Smooth muscle cell (in vitro differentiated cells): Measurements from ENCODE around the gene ITGA6. TPM values are rescaled to one million over a fixed set of nuclear protein-coding genes. Genes with fewer than 3 reads are reported as not detected.

ENCODE experiments used
- DNase-seq: peaks from one replicate; lab custom pipeline; 2025; ENCODE audit not compliant: unreplicated experiment; lab: John Stamatoyannopoulos, UW
- H2AFZ ChIP-seq: fragments of 200-600 bp; sonication (generic); 2 replicates; pipeline ENCODE4 v1.6.0; 2016; ENCODE audit warnings: antibody characterized with exemption, low read depth, mild to moderate bottlenecking
- H3F3A ChIP-seq: fragments of 200-600 bp; sonication (generic); 2 replicates; pipeline ENCODE4 v1.6.0; 2017; ENCODE audit warnings: antibody characterized with exemption, low read depth
- H3K27ac ChIP-seq: fragments of 200-600 bp; sonication (generic); 2 replicates; pipeline ENCODE4 v1.5.1; 2016; ENCODE audit warnings: low read depth, mild to moderate bottlenecking
- H3K27me3 ChIP-seq: fragments of 200-600 bp; sonication (generic); 2 replicates; pipeline ENCODE4 v1.6.1; 2016; ENCODE audit warnings: low read depth, mild to moderate bottlenecking
- H3K36me3 ChIP-seq: fragments of 200-600 bp; sonication (generic); 2 replicates; pipeline ENCODE4 v1.5.1; 2016; ENCODE audit warnings: low read depth
- H3K4me1 ChIP-seq: fragments of 200-600 bp; sonication (generic); 2 replicates; pipeline ENCODE4 v1.5.1; 2016; ENCODE audit warnings: low read depth
- H3K4me2 ChIP-seq: fragments of 200-600 bp; sonication (generic); 2 replicates; pipeline ENCODE4 v1.6.0; 2016; ENCODE audit warnings: mild to moderate bottlenecking
- H3K4me3 ChIP-seq: fragments of 200-600 bp; sonication (generic); 2 replicates; pipeline ENCODE4 v1.5.1; 2016; ENCODE audit warnings: mild to moderate bottlenecking
- H3K79me2 ChIP-seq: fragments of 200-600 bp; sonication (generic); 2 replicates; pipeline ENCODE4 v1.6.0; 2016; ENCODE audit warnings: low read depth, mild to moderate bottlenecking
- H3K9ac ChIP-seq: fragments of 200-600 bp; sonication (generic); 2 replicates; pipeline ENCODE4 v1.6.0; 2016; ENCODE audit warnings: low read depth
- H3K9me3 ChIP-seq: fragments of 200-600 bp; sonication (generic); replicated peaks from 2 replicates; pipeline ENCODE4 v1.5.1; 2016; ENCODE audit warnings: low read depth
- H4K20me1 ChIP-seq: fragments of 200-600 bp; sonication (generic); 2 replicates; pipeline ENCODE4 v1.6.0; 2016; ENCODE audit warnings: low read depth
- WGBS: methylation state at CpG from one replicate; pipeline ENCODE4 v1.1.7; 2016; ENCODE audit warnings: low lambda C conversion rate; 5-methylcytosine and 5-hydroxymethylcytosine counted together
- polyA plus RNA-seq: library from polyadenylated mRNA; unstranded; fragments of >200 nt; fragmentation: Nextera tagmentation; extraction: Ambion mirVana; gene quantifications from 2 replicates; pipeline ENCODE4 v1.2.1, GENCODE V29; 2016
- total RNA-seq: library from RNA; depleted of rRNA; stranded (reverse); fragments of >200 nt; gene quantifications from 2 replicates; pipeline ENCODE4 v1.2.3, GENCODE V29; 2014
- TF ChIP-seq, protein P1 (sequence below): fragments of 200-600 bp; sonication (generic); IDR thresholded peaks from 2 replicates; pipeline ENCODE4 v1.5.1; 2017; ENCODE audit warnings: borderline replicate concordance, mild to moderate bottlenecking, antibody characterized with exemption; ENCODE audit not compliant: insufficient read depth, poor library complexity, severe bottlenecking

Gene ITGA6
- 188 and 198 TPM in 2 replicates for total RNA-seq
- 11.8 and 54.7 TPM in 2 replicates for polyA plus RNA-seq

GRCh38 chr2:172427256-172427989 lies at the start of gene ITGA6:
Gene ITGA6 (plus strand): TSS chr2:172427586.
- H3K79me2 ChIP-seq = peaks cover 11% of the 10 kb centered on the region
- H3K9ac ChIP-seq = peak within 1 kb of the TSS; percentile 12
- H3K27me3 ChIP-seq = peaks cover 65% of the 10 kb centered on the region
- H4K20me1 ChIP-seq = peaks cover 5% of the 10 kb centered on the region
- H3K36me3 ChIP-seq = no peaks in the 10 kb centered on the region
- H3K4me2 ChIP-seq = peak within 1 kb of the TSS; percentile 98
- peak within 1 kb of the TSS; percentile 59 for H2AFZ ChIP-seq
- 1% methylated on average over 40 of the region's 79 CpGs for WGBS
- H3K4me3 ChIP-seq = peak within 1 kb of the TSS; percentile 58
- no peak within 1 kb of the TSS for H3K27ac ChIP-seq
- DNase-seq = peak; percentile 11
- peaks cover 14% of the 10 kb centered on the region for H3K4me1 ChIP-seq
- H3F3A ChIP-seq = no peaks in the 10 kb centered on the region
- no peaks in the 10 kb centered on the region for H3K9me3 ChIP-seq
- TF ChIP-seq, protein P1, sequence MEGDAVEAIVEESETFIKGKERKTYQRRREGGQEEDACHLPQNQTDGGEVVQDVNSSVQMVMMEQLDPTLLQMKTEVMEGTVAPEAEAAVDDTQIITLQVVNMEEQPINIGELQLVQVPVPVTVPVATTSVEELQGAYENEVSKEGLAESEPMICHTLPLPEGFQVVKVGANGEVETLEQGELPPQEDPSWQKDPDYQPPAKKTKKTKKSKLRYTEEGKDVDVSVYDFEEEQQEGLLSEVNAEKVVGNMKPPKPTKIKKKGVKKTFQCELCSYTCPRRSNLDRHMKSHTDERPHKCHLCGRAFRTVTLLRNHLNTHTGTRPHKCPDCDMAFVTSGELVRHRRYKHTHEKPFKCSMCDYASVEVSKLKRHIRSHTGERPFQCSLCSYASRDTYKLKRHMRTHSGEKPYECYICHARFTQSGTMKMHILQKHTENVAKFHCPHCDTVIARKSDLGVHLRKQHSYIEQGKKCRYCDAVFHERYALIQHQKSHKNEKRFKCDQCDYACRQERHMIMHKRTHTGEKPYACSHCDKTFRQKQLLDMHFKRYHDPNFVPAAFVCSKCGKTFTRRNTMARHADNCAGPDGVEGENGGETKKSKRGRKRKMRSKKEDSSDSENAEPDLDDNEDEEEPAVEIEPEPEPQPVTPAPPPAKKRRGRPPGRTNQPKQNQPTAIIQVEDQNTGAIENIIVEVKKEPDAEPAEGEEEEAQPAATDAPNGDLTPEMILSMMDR = peak; percentile 4

GRCh38 chr2:172380436-172381274 lies 46.7 kb upstream of the ITGA6 start:
- WGBS = 24% methylated on average over 8 of the region's 8 CpGs
- Histone ChIP-seq H2AFZ (no peak overlapping the region), H3K4me1 (peaks cover 12% of the 10 kb centered on the region), H3K4me3 (no peak overlapping the region), H3K27ac (no peak overlapping the region), H3K4me2 (no peak overlapping the region), H3K36me3 (no peaks in the 10 kb centered on the region), H3K9me3 (no peaks in the 10 kb centered on the region), H3K79me2 (no peaks in the 10 kb centered on the region), H3F3A (no peaks in the 10 kb centered on the region), H4K20me1 (no peaks in the 10 kb centered on the region), H3K27me3 (no peaks in the 10 kb centered on the region), H3K9ac (no peak overlapping the region)
- TF ChIP-seq, protein P1 = no peak
- DNase-seq = no peak

- TF ChIP-seq, protein P1 = no peak
- DNase-seq = no peak
- H3F3A ChIP-seq = no peaks in the 10 kb centered on the region
- no peaks in the 10 kb centered on the region for H4K20me1 ChIP-seq
- no peaks in the 10 kb centered on the region for H3K79me2 ChIP-seq
- H3K27ac ChIP-seq = no peak overlapping the region
- WGBS = 50% methylated on average over 3 of the region's 3 CpGs
- no peaks in the 10 kb centered on the region for H3K27me3 ChIP-seq
- H3K36me3 ChIP-seq = no peaks in the 10 kb centered on the region
- no peak overlapping the region for H3K9ac ChIP-seq
- H3K9me3 ChIP-seq = no peaks in the 10 kb centered on the region
- H3K4me2 ChIP-seq = no peak overlapping the region
- no peak overlapping the region for H2AFZ ChIP-seq
- H3K4me3 ChIP-seq = no peak overlapping the region
- peaks cover 12% of the 10 kb centered on the region for H3K4me1 ChIP-seq
These were observed 45.9 kb upstream of the ITGA6 start for GRCh38 chr2:172381275-172382027.
